Body of pancreas (tissue), 4 donors: Measurements from ENCODE around the gene DGKQ. TPM values are rescaled to one million over a fixed set of nuclear protein-coding genes. Genes with fewer than 3 reads are reported as not detected.

ENCODE experiments used
- ATAC-seq: fragments of 150-250 bp; one replicate; pipeline ENCODE4 v1.9.1; 2016
- DNase-seq, 4 donors: peaks; one replicate each; pipeline ENCODE4 v3.0.0-alpha.2; 2019
- H3K27ac ChIP-seq, 4 donors: fragments of 200-600 bp; sonication (generic); 1 replicate in 3 of 4; 2 replicates in 1 of 4; pipeline versions ENCODE4 v1.5.1 to v1.6.1; 2016 to 2019; ENCODE audit warnings: mild to moderate bottlenecking in 1 of 4, mixed read lengths in 1 of 4, moderate library complexity in 1 of 4
- H3K27me3 ChIP-seq, 2 donors: fragments of 200-600 bp; sonication (generic); one replicate each; pipeline ENCODE4 v1.6.0; 2016; ENCODE audit warnings: mild to moderate bottlenecking in 1 of 2
- H3K36me3 ChIP-seq, 2 donors: fragments of 200-600 bp; sonication (generic); replicated peaks in 1 of 2; 2 replicates each; pipeline ENCODE4 v1.5.1; 2016; ENCODE audit warnings: low read depth in 2 of 2; ENCODE audit not compliant: insufficient read depth in 1 of 2
- H3K4me1 ChIP-seq: fragments of 200-600 bp; sonication (generic); one replicate; pipeline ENCODE4 v1.6.0; 2016
- H3K4me3 ChIP-seq, 2 donors: fragments of 200-600 bp; sonication (generic); 1 replicate in 1 of 2; 2 replicates in 1 of 2; pipeline ENCODE4 v1.5.1; 2016 to 2019
- H3K9me3 ChIP-seq, 3 donors: fragments of 200-600 bp; sonication (generic); 1 replicate in 2 of 3; 2 replicates in 1 of 3; pipeline ENCODE4 v1.5.1; 2016
- POLR2A ChIP-seq, 3 donors: fragments of 450-650 bp; IDR thresholded peaks; one replicate each; pipeline ENCODE4 v1.6.1; 2016; ENCODE audit warnings: antibody characterized with exemption in 3 of 3, mild to moderate bottlenecking in 2 of 3
- WGBS, 2 donors: methylation state at CpG; one replicate each; pipeline ENCODE4 v1.1.5; 2017; 5-methylcytosine and 5-hydroxymethylcytosine counted together
- intact Hi-C: fragments of 100-400 bp; cut with DNase I; formaldehyde crosslinking; loops from one replicate; pipeline ENCODE4 v1.15.1; 2023
- total RNA-seq, 2 donors: library from RNA; depleted of rRNA; stranded (reverse); fragments of >200 nt; gene quantifications; one replicate each; pipeline ENCODE4 v1.1.0, GENCODE V29; 2016
- TF ChIP-seq, protein P1 (sequence below), 7 experiments: fragments of 450-650 bp in 4 of 7; fragments of 200-600 bp in 3 of 7; sonication (generic) in 3 of 7; IDR thresholded peaks; one replicate each; pipeline ENCODE4 v1.5.1; 2016 to 2019; ENCODE audit warnings: antibody characterized with exemption in 7 of 7

DGKQ gene
- total RNA-seq, 2 donors from 2014 or later = 13.2 to 17.5 TPM

- H3K27ac ChIP-seq = no peak overlapping the region
- H3K9me3 ChIP-seq = no peaks in the 10 kb centered on the region
- no peaks in the 10 kb centered on the region for H3K36me3 ChIP-seq
- DNase-seq (no peak), ATAC-seq (no peak)
- TF ChIP-seq, protein P1, sequence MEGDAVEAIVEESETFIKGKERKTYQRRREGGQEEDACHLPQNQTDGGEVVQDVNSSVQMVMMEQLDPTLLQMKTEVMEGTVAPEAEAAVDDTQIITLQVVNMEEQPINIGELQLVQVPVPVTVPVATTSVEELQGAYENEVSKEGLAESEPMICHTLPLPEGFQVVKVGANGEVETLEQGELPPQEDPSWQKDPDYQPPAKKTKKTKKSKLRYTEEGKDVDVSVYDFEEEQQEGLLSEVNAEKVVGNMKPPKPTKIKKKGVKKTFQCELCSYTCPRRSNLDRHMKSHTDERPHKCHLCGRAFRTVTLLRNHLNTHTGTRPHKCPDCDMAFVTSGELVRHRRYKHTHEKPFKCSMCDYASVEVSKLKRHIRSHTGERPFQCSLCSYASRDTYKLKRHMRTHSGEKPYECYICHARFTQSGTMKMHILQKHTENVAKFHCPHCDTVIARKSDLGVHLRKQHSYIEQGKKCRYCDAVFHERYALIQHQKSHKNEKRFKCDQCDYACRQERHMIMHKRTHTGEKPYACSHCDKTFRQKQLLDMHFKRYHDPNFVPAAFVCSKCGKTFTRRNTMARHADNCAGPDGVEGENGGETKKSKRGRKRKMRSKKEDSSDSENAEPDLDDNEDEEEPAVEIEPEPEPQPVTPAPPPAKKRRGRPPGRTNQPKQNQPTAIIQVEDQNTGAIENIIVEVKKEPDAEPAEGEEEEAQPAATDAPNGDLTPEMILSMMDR (IDR thresholded peaks at IDR 0.05) = no peak
- TF ChIP-seq POLR2A (IDR thresholded peaks at IDR 0.05) = no peak
- 90% methylated on average over 46 of the region's 48 CpGs; no CpG with 5 or more reads in 1 of the 2 donors for WGBS, 2 donors
- peaks cover 15% of the 10 kb centered on the region for H3K4me1 ChIP-seq
- intact Hi-C loops = no loop called here
- no peak overlapping the region for H3K4me3 ChIP-seq
- no peaks in the 10 kb centered on the region for H3K27me3 ChIP-seq
These were observed 6.9 kb downstream of the DGKQ start for GRCh38 chr4:966266-967112.

DNA sequence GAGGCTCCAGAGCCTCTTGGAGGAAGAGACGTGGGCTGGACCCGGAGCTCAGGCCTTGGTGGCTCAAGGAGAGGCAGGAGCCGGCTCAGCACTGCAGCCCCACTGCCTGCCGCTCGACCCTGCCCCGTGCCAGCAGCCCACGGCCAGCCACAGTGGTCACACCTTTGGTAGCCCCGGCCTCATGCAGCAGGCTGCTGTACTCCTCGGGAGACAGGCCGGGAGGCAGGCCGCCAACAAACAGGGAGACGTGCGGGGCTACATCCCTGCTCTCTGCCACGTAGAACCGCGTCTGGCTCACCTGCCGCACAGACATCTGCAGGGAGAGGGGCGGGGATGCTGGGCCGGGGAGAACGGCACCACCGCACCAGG is 7.6 kb downstream of the DGKQ start:
- DNase-seq = no peak
- intact Hi-C loops = no loop called here
- TF ChIP-seq POLR2A (IDR thresholded peaks at IDR 0.05) = no peak
- TF ChIP-seq, protein P1 (IDR thresholded peaks at IDR 0.05) = no peak
- no peak overlapping the region for H3K27ac ChIP-seq
- no peaks in the 10 kb centered on the region for H3K36me3 ChIP-seq
- no peak for ATAC-seq
- H3K4me1 ChIP-seq = peaks cover 10% of the 10 kb centered on the region
- 90 to 100% methylated on average over 12 to 16 of the region's 21 CpGs for WGBS, 2 donors
- no peaks in the 10 kb centered on the region for H3K27me3 ChIP-seq
- H3K9me3 ChIP-seq = no peaks in the 10 kb centered on the region
- no peak overlapping the region for H3K4me3 ChIP-seq

DNA sequence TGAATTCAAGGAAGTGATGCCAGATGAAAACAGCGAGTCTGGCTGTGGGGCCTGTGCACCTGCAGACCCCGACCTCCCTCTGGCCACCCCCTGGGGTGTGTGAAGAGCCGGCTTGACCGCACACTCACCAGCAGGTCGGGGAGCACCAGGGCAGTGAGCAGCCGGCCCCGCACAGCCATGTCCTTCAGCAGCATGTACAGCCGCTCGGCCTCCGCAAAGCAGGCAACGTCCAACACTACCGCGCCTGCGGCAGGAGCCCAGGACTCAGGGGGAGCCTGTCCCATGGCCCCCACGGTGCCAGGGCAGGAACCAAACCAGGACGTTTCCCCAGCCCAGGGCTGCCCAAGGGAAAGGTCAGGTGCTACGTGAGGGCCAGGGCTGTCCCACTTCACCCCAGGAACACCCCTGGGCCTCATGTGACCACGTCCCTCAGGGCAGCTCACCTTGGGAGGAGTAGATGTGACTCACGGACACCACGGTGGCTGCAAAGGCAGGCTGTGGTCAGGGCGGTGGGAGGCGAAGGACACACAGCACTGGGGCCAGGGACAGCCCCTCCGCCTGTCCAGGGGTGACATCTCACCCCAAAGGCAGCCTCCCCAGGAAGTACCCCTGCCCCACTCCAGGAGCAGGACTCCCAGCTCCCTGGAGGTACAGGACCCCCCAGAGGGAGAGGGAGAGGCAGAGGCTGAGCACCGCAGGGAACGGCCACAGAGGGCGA is 8.2 kb downstream of the DGKQ start:
- DNase-seq = no peak
- Histone ChIP-seq H3K9me3 (no peaks in the 10 kb centered on the region), H3K27ac (no peak overlapping the region), H3K4me3 (no peak overlapping the region), H3K36me3 (no peaks in the 10 kb centered on the region), H3K4me1 (peaks cover 10% of the 10 kb centered on the region), H3K27me3 (no peaks in the 10 kb centered on the region)
- TF ChIP-seq, protein P1 (IDR thresholded peaks at IDR 0.05) = no peak
- TF ChIP-seq POLR2A (IDR thresholded peaks at IDR 0.05) = no peak
- WGBS, 2 donors = 95% methylated on average over 26 of the region's 26 CpGs; no CpG with 5 or more reads in 1 of the 2 donors
- intact Hi-C loops = no loop called here
- no peak for ATAC-seq

DNA sequence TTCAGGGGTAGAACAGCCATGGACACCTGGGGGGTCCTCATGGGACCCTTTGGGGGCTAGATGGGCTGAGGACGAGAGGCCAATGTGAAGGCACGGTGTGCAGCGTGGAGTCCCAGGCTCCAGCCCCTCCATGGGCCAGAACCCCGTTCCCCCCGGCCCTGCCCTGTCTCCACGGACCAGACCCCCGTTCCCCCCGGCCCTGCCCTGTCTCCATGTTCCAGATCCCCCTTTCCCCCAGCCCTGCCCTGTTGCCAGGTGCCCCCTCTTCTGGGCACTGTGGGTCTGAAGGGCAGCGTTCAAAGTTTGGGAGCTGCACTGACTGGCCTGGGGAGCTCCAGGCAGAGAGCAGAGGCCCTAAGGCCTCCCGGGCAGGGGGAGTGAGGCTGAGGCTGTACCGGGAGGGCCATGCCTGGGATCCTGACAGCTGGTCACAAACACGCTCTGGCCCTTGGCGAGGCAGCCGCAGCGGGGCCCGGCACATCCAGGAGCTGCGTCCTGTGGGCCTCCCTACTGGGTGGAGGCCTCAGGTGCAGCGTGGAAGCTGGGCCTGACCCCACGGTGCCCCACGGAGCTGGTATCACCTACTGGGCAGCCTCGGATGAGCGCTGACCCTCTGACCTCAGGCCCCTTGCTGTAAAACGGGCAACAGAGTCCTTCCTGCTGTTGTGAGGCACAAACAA is 8.9 kb downstream of the DGKQ start:
- no peaks in the 10 kb centered on the region for H3K36me3 ChIP-seq
- no peak for DNase-seq
- TF ChIP-seq POLR2A (IDR thresholded peaks at IDR 0.05) = no peak
- TF ChIP-seq, protein P1 (IDR thresholded peaks at IDR 0.05) = no peak

More for the DNA sequence above, 8.9 kb downstream of the DGKQ start:
- Histone ChIP-seq H3K9me3 (no peaks in the 10 kb centered on the region), H3K4me1 (peaks cover 10% of the 10 kb centered on the region), H3K27ac (no peak overlapping the region), H3K27me3 (no peaks in the 10 kb centered on the region), H3K4me3 (no peak overlapping the region)
- intact Hi-C loops = no loop called here
- ATAC-seq = no peak
- 80 to 91% methylated on average over 1 to 23 of the region's 23 CpGs for WGBS, 2 donors
